HEK293 (cell line): Measurements from ENCODE around the gene TRMT112.

Experiments used
- CTCF ChIA-PET: fragments of 350-600 bp; formaldehyde crosslinking; extraction: SDS; loops from one replicate; lab custom pipeline; 2021; ENCODE audit warnings: antibody characterized with exemption; lab: Yijun Ruan, JAX
- POLR2A ChIA-PET: fragments of 300-600 bp; formaldehyde crosslinking; extraction: SDS; loops from one replicate; lab custom pipeline; 2020; ENCODE audit warnings: antibody characterized with exemption, inconsistent platforms; lab: Yijun Ruan, JAX
- H3K27ac ChIP-seq: fragments of 200-500 bp; sonication (Bioruptor generic); 2 replicates; pipeline ENCODE4 v1.5.1; 2014; ENCODE audit warnings: low read depth, low read length, control low read depth, inconsistent platforms; ENCODE audit errors: extremely low read depth
- H3K36me3 ChIP-seq, 2 experiments: fragments of 200-500 bp in 1 of 2; sonication (Bioruptor generic) in 1 of 2; 1 replicate in 1 of 2; 2 replicates in 1 of 2; pipeline ENCODE4 v1.5.1; 2014 to 2017; ENCODE audit warnings: inconsistent platforms in 2 of 2, low read length in 2 of 2; ENCODE audit not compliant: control insufficient read depth in 2 of 2, insufficient read depth in 1 of 2
- H3K4me1 ChIP-seq: fragments of 200-500 bp; sonication (Bioruptor generic); 2 replicates; pipeline ENCODE4 v1.5.1; 2014; ENCODE audit warnings: mild to moderate bottlenecking, low read length, inconsistent platforms; ENCODE audit not compliant: control insufficient read depth, insufficient read depth
- H3K4me3 ChIP-seq: 2 replicates; pipeline ENCODE4 v1.5.1; 2011; ENCODE audit warnings: low read depth, mild to moderate bottlenecking, control low read depth, low read length, moderate library complexity
- H3K9me3 ChIP-seq: fragments of 200-500 bp; sonication (Bioruptor generic); 2 replicates; pipeline ENCODE4 v1.5.1; 2014; ENCODE audit warnings: low read depth, low read length, inconsistent platforms; ENCODE audit not compliant: control insufficient read depth, insufficient read depth
- HIC1 ChIP-seq: fragments of 450-650 bp; formaldehyde crosslinking; IDR thresholded peaks from 2 replicates; pipeline ENCODE4 v1.5.1; 2016; ENCODE audit warnings: missing biosample characterization, missing genetic modification characterization
- HOXD13 ChIP-seq: sonication (generic); formaldehyde crosslinking; IDR thresholded peaks from 2 replicates; pipeline ENCODE4 v1.8.0; 2022; ENCODE audit warnings: missing genetic modification reagents, borderline replicate concordance
- KLF10 ChIP-seq: fragments of 450-650 bp; IDR thresholded peaks from 2 replicates; pipeline ENCODE4 v1.5.1; 2018; ENCODE audit warnings: missing biosample characterization, mild to moderate bottlenecking, missing genetic modification characterization
- OVOL3 ChIP-seq: fragments of 450-650 bp; formaldehyde crosslinking; IDR thresholded peaks from 2 replicates; pipeline ENCODE4 v1.5.1; 2016; ENCODE audit warnings: missing biosample characterization, missing genetic modification characterization
- PBX3 ChIP-seq: sonication (generic); formaldehyde crosslinking; IDR thresholded peaks from 2 replicates; pipeline ENCODE4 v1.8.1; 2022; ENCODE audit warnings: mild to moderate bottlenecking, moderate library complexity, missing genetic modification reagents
- REST ChIP-seq: fragments of 450-650 bp; formaldehyde crosslinking; IDR thresholded peaks from 2 replicates; pipeline ENCODE4 v1.5.1; 2016; ENCODE audit warnings: missing biosample characterization, missing genetic modification characterization
- YY2 ChIP-seq: fragments of 450-650 bp; formaldehyde crosslinking; IDR thresholded peaks from 2 replicates; pipeline ENCODE4 v1.5.1; 2016; ENCODE audit warnings: missing biosample characterization, missing genetic modification characterization
- ZBTB44 ChIP-seq: fragments of 450-650 bp; IDR thresholded peaks from 2 replicates; pipeline ENCODE4 v1.5.1; 2018; ENCODE audit warnings: missing biosample characterization, mild to moderate bottlenecking, missing genetic modification characterization
- ZFP41 ChIP-seq: fragments of 450-650 bp; formaldehyde crosslinking; IDR thresholded peaks from 2 replicates; pipeline ENCODE4 v1.5.1; 2016; ENCODE audit warnings: missing biosample characterization, missing genetic modification characterization, borderline replicate concordance
- ZNF114 ChIP-seq: fragments of 450-650 bp; formaldehyde crosslinking; IDR thresholded peaks from 2 replicates; pipeline ENCODE4 v1.5.0; 2017; ENCODE audit warnings: missing biosample characterization, missing genetic modification characterization
- ZNF138 ChIP-seq: fragments of 450-650 bp; formaldehyde crosslinking; IDR thresholded peaks from 2 replicates; pipeline ENCODE4 v1.5.1; 2016; ENCODE audit warnings: missing biosample characterization, missing genetic modification characterization, borderline replicate concordance
- ZNF426 ChIP-seq: fragments of 450-650 bp; formaldehyde crosslinking; IDR thresholded peaks from 2 replicates; pipeline ENCODE4 v1.5.1; 2017; ENCODE audit warnings: missing biosample characterization, missing genetic modification characterization, mild to moderate bottlenecking, inconsistent platforms, moderate library complexity
- ZNF521 ChIP-seq: fragments of 450-650 bp; formaldehyde crosslinking; IDR thresholded peaks from 2 replicates; pipeline ENCODE4 v1.5.1; 2017; ENCODE audit warnings: missing biosample characterization, mild to moderate bottlenecking, missing genetic modification characterization
- ZNF561 ChIP-seq: fragments of 450-650 bp; IDR thresholded peaks from 2 replicates; pipeline ENCODE4 v1.5.1; 2018; ENCODE audit warnings: missing biosample characterization, missing genetic modification characterization, borderline replicate concordance
- ZNF645 ChIP-seq: fragments of 450-650 bp; formaldehyde crosslinking; IDR thresholded peaks from 2 replicates; pipeline ENCODE4; 2016; ENCODE audit warnings: missing biosample characterization, missing genetic modification characterization
- ZNF654 ChIP-seq: fragments of 450-650 bp; formaldehyde crosslinking; IDR thresholded peaks from 2 replicates; pipeline ENCODE4 v1.5.1; 2016; ENCODE audit warnings: low read depth, missing biosample characterization, missing genetic modification characterization
- ZSCAN5A ChIP-seq: fragments of 450-650 bp; formaldehyde crosslinking; IDR thresholded peaks from 2 replicates; pipeline ENCODE4 v1.5.1; 2016; ENCODE audit warnings: missing biosample characterization, missing genetic modification characterization

TRMT112 gene

GRCh38 chr11:64303109-64304031 is 14.0 kb downstream of the TRMT112 start:
- no peak overlapping the region for H3K4me3 ChIP-seq
- ChIA-PET POLR2A (interaction anchor here (0.6 to 3.6 kb wide), 15 partner anchors 14 to 1462 kb away, joined by 3 to 43 read pairs (median 5); partner anchors contain the start of genes BAD, FKBP2, GPR137 and PRDX5), CTCF (interaction anchor here (0.6 to 5.8 kb wide), 37 partner anchors 8 to 1741 kb away, joined by 3 to 81 read pairs (median 5); partner anchors contain the start of genes FERMT3, FKBP2, PLCB3 and PPP1R14B)
- peaks cover 0 to 5% of the 10 kb centered on the region in 2 experiments; a peak in 1 of 3 replicates for H3K36me3 ChIP-seq
- TF ChIP-seq PBX3 (CRISPR knock-in tag) (no peak), ZSCAN5A (tag by site-specific recombination) (no peak), ZNF561 (tag by site-specific recombination) (no peak), REST (tag by site-specific recombination) (no peak), ZNF521 (tag by site-specific recombination) (no peak), ZNF426 (no peak), ZNF138 (tag by site-specific recombination) (no peak), ZNF654 (no peak), ZFP41 (no peak), ZNF645 (tag by site-specific recombination) (no peak), OVOL3 (tag by site-specific recombination) (no peak), HOXD13 (CRISPR knock-in tag) (no peak), KLF10 (tag by site-specific recombination) (no peak)
- H3K9me3 ChIP-seq = no peaks in the 10 kb centered on the region
- no peaks in the 10 kb centered on the region for H3K4me1 ChIP-seq
- H3K27ac ChIP-seq = no peak overlapping the region

GRCh38 chr11:64299847-64300648 is 17.3 kb downstream of the TRMT112 start, which contains the start of gene CATSPERZ:
Gene CATSPERZ (plus strand): TSS chr11:64300358. CDS start chr11:64300411, 53 bp downstream.
- H3K9me3 ChIP-seq = no peaks in the 10 kb centered on the region
- POLR2A ChIA-PET = interaction anchor here (0.7 to 2.0 kb wide), 9 partner anchors 15 to 115 kb away, joined by 3 to 9 read pairs (median 4); partner anchors contain the start of genes BAD, FKBP2, GPR137 and STIP1
- CTCF ChIA-PET = interaction anchor here (0.6 to 5.8 kb wide), 19 partner anchors 7 to 150 kb away, joined by 3 to 81 read pairs (median 9); partner anchors contain the start of genes BAD, FERMT3, PLCB3 and PRDX5
- peak within 1 kb of the TSS; percentile 18 for H3K4me3 ChIP-seq
- no peaks in the 10 kb centered on the region for H3K36me3 ChIP-seq
- no peaks in the 10 kb centered on the region for H3K4me1 ChIP-seq
- H3K27ac ChIP-seq = no peak within 1 kb of the TSS
- no peak for TF ChIP-seq ZNF114 (tag by site-specific recombination)
- TF ChIP-seq ZBTB44 = no peak
- no peak for TF ChIP-seq YY2 (tag by site-specific recombination)
- no peak for TF ChIP-seq ZFP41
- no peak for TF ChIP-seq HIC1 (tag by site-specific recombination)
